ENCODE data around the gene FMNL1.

Gene FMNL1

GRCh38 chr17:45229681-45230409, 8.2 kb downstream of the FMNL1 start:
- TF ChIP-seq POLR2AphosphoS5 (IDR thresholded peaks at IDR 0.05; ENCODE audit: low read depth) = no peak
- no peak for TF ChIP-seq SPI1 (IDR thresholded peaks at IDR 0.05; ENCODE audit: borderline replicate concordance, low read depth)
- TF ChIP-seq CTCF (IDR thresholded peaks at IDR 0.05; ENCODE audit: insufficient read depth, low read length) = no peak
- TF ChIP-seq GABPA (IDR thresholded peaks at IDR 0.05; ENCODE audit: low read depth) = no peak
- no peak for TF ChIP-seq REST (IDR thresholded peaks at IDR 0.05; ENCODE audit: insufficient replicate concordance, low read depth)
- Histone ChIP-seq H3K27ac (replicated peaks) (peak overlapping the region; percentile 35), H3K4me3 (replicated peaks; ENCODE audit: insufficient read depth, low read length) (no peak overlapping the region), H3K27me3 (ENCODE audit: insufficient read depth, poor library complexity, severe bottlenecking) (no peaks in the 10 kb centered on the region)
- no peak for DNase-seq (ENCODE audit: low read depth in 1 of 2, low spot score in 1 of 2)

- Histone ChIP-seq H3K27me3 (ENCODE audit: insufficient read depth, poor library complexity, severe bottlenecking) (no peaks in the 10 kb centered on the region), H3K27ac (replicated peaks) (peak overlapping the region; percentile 13; the same call in 1 of the 2 replicates), H3K4me3 (replicated peaks; ENCODE audit: insufficient read depth, low read length) (no peak overlapping the region)
- no peak for DNase-seq (ENCODE audit: low read depth in 1 of 2, low spot score in 1 of 2)
- TF ChIP-seq POLR2AphosphoS5 (IDR thresholded peaks at IDR 0.05; ENCODE audit: low read depth) (no peak), GABPA (IDR thresholded peaks at IDR 0.05; ENCODE audit: low read depth) (no peak), SPI1 (IDR thresholded peaks at IDR 0.05; ENCODE audit: borderline replicate concordance, low read depth) (no peak)
Measured at GRCh38 chr17:45230410-45230786, 8.7 kb downstream of the FMNL1 start.

- no peak for TF ChIP-seq SPI1 (IDR thresholded peaks at IDR 0.05; ENCODE audit: borderline replicate concordance, low read depth)
- TF ChIP-seq GABPA (IDR thresholded peaks at IDR 0.05; ENCODE audit: low read depth) = no peak
- no peak for TF ChIP-seq CTCF (IDR thresholded peaks at IDR 0.05; ENCODE audit: insufficient read depth, low read length)
- TF ChIP-seq POLR2AphosphoS5 (IDR thresholded peaks at IDR 0.05; ENCODE audit: low read depth) = no peak
- TF ChIP-seq REST (IDR thresholded peaks at IDR 0.05; ENCODE audit: insufficient replicate concordance, low read depth) = no peak
- H3K27ac ChIP-seq (replicated peaks) = peak overlapping the region; percentile 13; the same call in 1 of the 2 replicates
- no peaks in the 10 kb centered on the region for H3K27me3 ChIP-seq (ENCODE audit: insufficient read depth, poor library complexity, severe bottlenecking)
- H3K4me3 ChIP-seq (replicated peaks; ENCODE audit: insufficient read depth, low read length) = no peak overlapping the region
- DNase-seq (ENCODE audit: low read depth in 1 of 2, low spot score in 1 of 2) = no peak
Measured at GRCh38 chr17:45230787-45231480, 9.2 kb downstream of the FMNL1 start.

- no peak for TF ChIP-seq POLR2AphosphoS5 (IDR thresholded peaks at IDR 0.05; ENCODE audit: low read depth)
- TF ChIP-seq GABPA (IDR thresholded peaks at IDR 0.05; ENCODE audit: low read depth) = no peak
- TF ChIP-seq SPI1 (IDR thresholded peaks at IDR 0.05; ENCODE audit: borderline replicate concordance, low read depth) = no peak
- TF ChIP-seq REST (IDR thresholded peaks at IDR 0.05; ENCODE audit: insufficient replicate concordance, low read depth) = no peak
- no peak for TF ChIP-seq CTCF (IDR thresholded peaks at IDR 0.05; ENCODE audit: insufficient read depth, low read length)
- no peak overlapping the region for H3K27ac ChIP-seq (replicated peaks)
- no peaks in the 10 kb centered on the region for H3K27me3 ChIP-seq (ENCODE audit: insufficient read depth, poor library complexity, severe bottlenecking)
- DNase-seq (ENCODE audit: low read depth in 1 of 2, low spot score in 1 of 2) = no peak
- no peak overlapping the region for H3K4me3 ChIP-seq (replicated peaks; ENCODE audit: insufficient read depth, low read length)
Measured at GRCh38 chr17:45231481-45232116, 9.9 kb downstream of the FMNL1 start.

Data from HL-60 (cell line).